HG02571 (cell line): ENCODE data around the gene TYMS.
"Not testable (repeated sequence)": the region's sequence is repeated elsewhere in the genome, so short reads cannot be mapped to it uniquely, and the experiment has no call there.

Source experiments
- ATAC-seq: cut with Tn5 transposase; IDR thresholded peaks from one replicate; pipeline ENCODE4 v1.9.1; 2021; ENCODE audit warnings: mild to moderate bottlenecking, moderate library complexity; ENCODE audit not compliant: unreplicated experiment

The TYMS gene

GRCh38 chr18:676736-677135 lies 19.3 kb downstream of the TYMS start:
- ATAC-seq, result no peak

GRCh38 chr18:677145-677544 lies 19.7 kb downstream of the TYMS start:
- no peak for ATAC-seq

- no peak for ATAC-seq
Observed at GRCh38 chr18:677951-678381, 20.5 kb downstream of the TYMS start.

GRCh38 chr18:678482-679182 lies 21.2 kb downstream of the TYMS start:
- no peak for ATAC-seq

- ATAC-seq, result no peak
Observed at GRCh38 chr18:679516-679915, 22.1 kb downstream of the TYMS start.

- no peak for ATAC-seq
Observed at GRCh38 chr18:680392-680791, 22.9 kb downstream of the TYMS start.

- ATAC-seq, result no peak
Observed at GRCh38 chr18:681985-682384, 24.5 kb downstream of the TYMS start.

GRCh38 chr18:682416-682815 lies 25.0 kb downstream of the TYMS start:
- not testable (repeated sequence) for ATAC-seq

GRCh38 chr18:682833-683232 lies 25.4 kb downstream of the TYMS start:
- no peak for ATAC-seq

- ATAC-seq, result no peak
Observed at GRCh38 chr18:683531-683930, 26.1 kb downstream of the TYMS start.

GRCh38 chr18:685438-685837 lies 28.0 kb downstream of the TYMS start:
- no peak for ATAC-seq

GRCh38 chr18:686339-687111 lies 29.1 kb downstream of the TYMS start:
- ATAC-seq, result no peak

- ATAC-seq, result no peak
Observed at GRCh38 chr18:688323-688722, 30.9 kb downstream of the TYMS start.

GRCh38 chr18:692824-693223 lies 35.4 kb downstream of the TYMS start:
- ATAC-seq, result no peak

- no peak for ATAC-seq
Observed at GRCh38 chr18:693466-694187, 36.2 kb downstream of the TYMS start.

- ATAC-seq, result no peak
Observed at GRCh38 chr18:697012-697411, 39.6 kb downstream of the TYMS start.

GRCh38 chr18:697800-698199 lies 40.3 kb downstream of the TYMS start:
- no peak for ATAC-seq

- no peak for ATAC-seq
Observed at GRCh38 chr18:703213-703967, 45.9 kb downstream of the TYMS start.

- no peak for ATAC-seq
Observed at GRCh38 chr18:706405-706804, 49.0 kb downstream of the TYMS start.

- ATAC-seq, result no peak
Observed at GRCh38 chr18:708096-708495, 50.6 kb downstream of the TYMS start.

- ATAC-seq, result no peak
Observed at GRCh38 chr18:709771-710170, 52.3 kb downstream of the TYMS start.
